GM18498 (cell line): Measurements from ENCODE around the gene KIF26B.
"Not testable (repeated sequence)": the region's sequence is repeated elsewhere in the genome, so short reads cannot be mapped to it uniquely, and the experiment has no call there.

ENCODE experiments used
- ATAC-seq: cut with Tn5 transposase; IDR thresholded peaks from one replicate; pipeline ENCODE4 v1.9.1; 2021; ENCODE audit warnings: mild to moderate bottlenecking, moderate library complexity; ENCODE audit not compliant: unreplicated experiment

The KIF26B gene

DNA sequence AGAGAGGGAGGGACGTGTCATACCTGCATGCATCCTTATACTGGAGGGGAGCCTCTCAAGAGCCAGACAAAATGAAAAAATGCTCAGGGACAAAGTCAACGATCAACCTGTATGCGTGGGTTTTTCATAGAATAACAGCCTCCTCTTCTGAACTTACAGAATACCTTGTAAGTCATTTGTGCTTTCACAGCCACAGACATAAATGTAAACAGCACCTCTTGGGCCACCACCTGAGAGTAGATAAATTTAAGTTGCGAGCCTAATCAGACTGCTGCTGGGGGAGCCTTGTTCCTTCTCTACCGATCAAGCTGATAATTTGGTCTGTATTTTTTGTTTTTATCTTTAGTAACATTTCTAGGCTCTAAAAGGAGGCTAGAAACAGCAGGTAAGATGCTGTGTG, 223.1 kb downstream of the KIF26B start:
- ATAC-seq: no peak

DNA sequence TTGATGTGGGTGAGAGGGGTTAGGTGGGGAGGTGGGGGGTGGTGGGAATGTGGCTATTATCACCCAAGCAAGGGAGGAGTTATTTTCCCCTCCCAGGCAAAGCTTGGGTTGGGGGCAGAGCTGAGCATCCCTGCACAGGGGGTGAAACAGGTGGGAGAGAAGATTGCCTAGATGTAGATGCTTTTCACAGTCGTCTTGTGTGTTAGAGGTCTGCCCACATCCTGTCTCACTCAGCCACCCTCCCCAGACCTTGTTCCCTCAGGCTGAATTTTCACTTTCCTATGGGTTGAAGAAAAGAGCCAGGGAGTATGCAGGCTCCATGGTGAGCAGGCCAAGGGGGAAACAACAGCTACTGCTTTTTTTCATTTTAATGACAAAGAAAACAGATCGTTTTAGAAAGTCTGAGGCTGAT, 223.5 kb downstream of the KIF26B start:
- peak; percentile 48 for ATAC-seq

- ATAC-seq: no peak
These were observed 224.0 kb downstream of the KIF26B start for GRCh38 chr1:245378745-245379144.

DNA sequence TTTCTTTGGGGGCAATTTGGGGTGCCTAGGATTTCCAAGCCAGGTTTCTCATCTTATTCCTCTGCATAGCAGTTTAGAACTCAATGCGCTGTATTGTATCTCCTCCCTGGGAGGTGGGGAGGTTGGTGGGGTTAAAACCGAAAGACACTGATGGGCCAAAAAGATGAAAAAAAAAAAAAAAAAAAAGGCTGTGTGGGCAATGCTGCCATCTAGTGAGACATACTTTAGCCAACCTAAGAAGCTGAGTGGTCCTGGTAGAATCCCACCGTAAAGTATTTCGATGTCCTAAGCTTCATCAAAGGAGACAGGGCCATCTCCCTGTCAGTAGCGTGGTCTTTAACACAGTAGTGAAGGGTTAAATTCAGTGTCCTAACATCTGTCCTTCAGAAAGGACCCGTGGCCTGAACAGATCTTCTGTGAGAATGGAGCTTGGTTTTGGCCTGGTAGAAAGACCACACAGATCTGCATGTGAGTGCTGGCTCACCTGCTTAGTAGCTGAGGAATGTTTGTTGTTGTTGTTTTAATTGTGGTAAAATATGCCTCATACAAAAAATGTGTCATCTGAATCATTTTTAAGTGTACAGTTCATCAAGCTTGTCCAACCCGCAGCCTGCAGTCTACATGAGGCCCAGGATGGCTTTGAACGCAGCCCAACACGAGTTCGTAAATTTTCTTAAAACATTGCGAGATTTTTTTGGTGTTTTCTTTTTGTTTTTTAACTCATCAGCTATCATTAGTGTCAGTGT, 226.2 kb downstream of the KIF26B start:
- no peak for ATAC-seq

DNA sequence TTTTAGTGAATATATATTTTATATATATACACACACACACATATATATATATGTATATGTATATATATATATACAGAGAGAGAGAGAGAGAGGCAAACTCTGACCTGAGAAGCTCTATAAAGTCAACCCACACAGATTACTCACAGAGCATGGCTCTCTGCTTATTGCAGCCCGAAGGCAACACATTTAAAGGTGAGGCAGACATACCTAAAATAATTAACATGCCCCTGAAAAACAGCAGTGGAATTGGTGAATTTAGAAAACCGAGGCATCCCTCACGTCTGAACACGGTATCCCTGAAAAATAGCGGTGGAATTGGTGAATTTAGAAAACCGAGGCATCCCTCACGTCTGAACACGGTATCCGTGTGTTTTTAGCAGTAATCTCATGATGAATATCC, 228.2 kb downstream of the KIF26B start:
- no peak for ATAC-seq

- no peak for ATAC-seq
These were observed 228.9 kb downstream of the KIF26B start for GRCh38 chr1:245383396-245384330.

- no peak for ATAC-seq
These were observed 231.6 kb downstream of the KIF26B start for GRCh38 chr1:245386297-245386971.

- ATAC-seq: no peak
These were observed 233.9 kb downstream of the KIF26B start for GRCh38 chr1:245388687-245389086.

DNA sequence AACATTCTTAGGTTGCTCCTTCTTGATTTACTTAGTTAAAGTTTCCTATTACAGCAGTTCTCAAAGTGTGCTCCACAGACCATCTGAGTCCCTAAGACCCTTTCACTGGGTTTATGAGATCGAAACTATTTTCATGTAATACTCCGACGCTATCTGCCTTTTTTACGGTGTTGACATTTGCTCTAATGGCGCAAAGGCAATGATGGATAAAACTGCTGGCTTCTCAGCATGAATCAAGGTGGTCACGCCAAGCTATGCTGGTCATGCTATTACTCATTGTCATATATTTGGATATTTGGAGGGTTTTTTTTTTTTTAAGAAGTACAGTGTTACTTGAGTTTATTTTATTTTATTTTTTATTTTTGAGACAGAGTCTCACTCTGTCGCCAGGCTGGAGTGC, 235.1 kb downstream of the KIF26B start:
- ATAC-seq: no peak

GRCh38 chr1:245390975-245391374, 236.2 kb downstream of the KIF26B start:
- ATAC-seq: no peak

- no peak for ATAC-seq
These were observed 238.9 kb downstream of the KIF26B start for GRCh38 chr1:245393694-245394093.

DNA sequence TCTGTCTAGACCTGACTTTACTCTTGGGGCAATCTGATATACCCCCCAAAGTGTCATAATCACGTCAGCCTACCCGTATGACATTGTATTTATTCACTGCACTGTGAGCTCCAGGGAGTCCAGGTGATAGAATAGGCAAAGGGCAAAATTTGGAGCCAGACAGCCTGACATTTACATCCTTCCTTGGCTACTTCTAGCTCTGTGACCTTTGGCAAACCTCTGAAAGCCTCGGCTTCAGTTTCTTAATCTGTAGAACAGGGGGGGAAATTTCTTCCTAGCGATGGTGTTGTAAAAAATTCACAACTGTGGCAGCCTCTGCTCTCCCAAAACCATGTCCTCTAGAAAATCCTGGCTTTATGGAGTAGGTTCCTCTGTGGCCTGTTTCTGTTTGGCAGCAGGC, 240.9 kb downstream of the KIF26B start:
- no peak for ATAC-seq

DNA sequence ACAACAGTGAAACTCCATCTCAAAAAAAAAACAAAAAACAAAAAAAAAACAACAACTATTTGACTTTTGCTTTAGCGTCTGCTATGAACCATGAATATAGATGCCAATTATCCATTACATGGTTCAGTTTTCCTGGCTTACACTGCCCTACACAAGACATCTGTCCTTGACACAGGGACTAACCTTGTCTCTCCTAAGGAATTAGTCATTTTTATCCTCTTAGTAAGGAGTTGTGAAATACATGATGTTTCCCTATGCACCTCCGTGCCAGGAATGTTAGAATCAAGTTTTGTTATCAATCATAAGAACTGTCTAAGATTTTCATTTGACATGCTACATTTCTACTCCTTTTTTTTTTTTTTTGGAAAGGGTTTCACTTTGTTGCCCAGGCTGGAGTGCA, 241.8 kb downstream of the KIF26B start:
- no peak for ATAC-seq

GRCh38 chr1:245397771-245398170, 243.0 kb downstream of the KIF26B start:
- no peak for ATAC-seq

DNA sequence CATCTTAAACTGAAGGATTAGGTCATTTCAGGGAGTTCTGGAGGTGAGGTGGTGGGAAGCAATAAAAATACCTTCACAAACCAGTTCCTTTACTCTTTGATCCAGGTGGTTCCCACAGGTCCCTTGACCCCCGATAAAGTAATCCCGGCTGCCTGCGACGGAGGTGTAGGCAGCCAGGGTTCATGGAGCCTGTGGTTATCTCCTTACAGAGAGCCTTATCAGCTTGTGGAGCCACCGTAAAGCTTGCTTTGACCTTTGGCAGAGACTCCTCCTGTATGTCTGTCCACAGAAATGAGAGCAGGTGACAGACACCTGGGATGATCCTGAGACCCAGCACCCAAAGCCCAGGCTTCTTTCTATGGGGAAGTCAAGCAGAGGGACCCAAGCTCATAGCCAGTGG, 243.4 kb downstream of the KIF26B start:
- ATAC-seq: no peak

DNA sequence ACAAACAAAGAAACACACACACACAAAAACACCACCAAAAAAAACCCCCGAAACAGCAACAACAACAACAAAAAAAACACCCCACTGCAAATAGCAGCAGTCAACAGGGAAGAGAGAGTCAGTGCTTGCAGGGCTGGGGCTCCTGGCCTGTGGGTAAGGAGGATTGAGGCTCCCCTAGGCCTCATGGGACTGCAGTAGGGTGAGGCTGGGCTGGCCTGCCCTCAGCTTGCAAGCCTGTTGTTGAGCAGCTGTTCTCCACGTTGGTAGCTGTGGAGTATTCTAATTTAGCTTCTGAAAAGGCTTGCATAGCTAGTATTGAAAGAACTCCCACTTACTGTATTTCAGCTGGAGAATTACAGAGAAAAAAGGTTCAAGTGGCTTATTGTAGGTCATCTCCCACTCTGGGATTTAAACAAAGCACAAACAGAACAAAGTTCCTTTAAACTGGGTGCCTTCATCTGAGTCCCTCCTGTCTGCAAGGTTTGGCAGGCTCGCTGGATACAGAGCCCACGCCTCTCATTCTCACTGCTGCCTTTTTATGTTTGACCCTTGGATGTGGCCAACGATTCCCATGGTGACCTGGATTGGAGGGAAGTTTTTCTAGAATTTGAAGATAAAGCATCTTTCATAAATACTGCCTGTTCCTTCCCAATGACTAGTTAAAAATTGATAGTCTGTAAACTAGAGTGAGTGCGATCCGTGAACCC, 247.2 kb downstream of the KIF26B start:
- ATAC-seq: no peak

- not testable (repeated sequence) for ATAC-seq
These were observed 248.2 kb downstream of the KIF26B start for GRCh38 chr1:245402998-245403397.

- no peak for ATAC-seq
These were observed 249.7 kb downstream of the KIF26B start for GRCh38 chr1:245404527-245404926.

DNA sequence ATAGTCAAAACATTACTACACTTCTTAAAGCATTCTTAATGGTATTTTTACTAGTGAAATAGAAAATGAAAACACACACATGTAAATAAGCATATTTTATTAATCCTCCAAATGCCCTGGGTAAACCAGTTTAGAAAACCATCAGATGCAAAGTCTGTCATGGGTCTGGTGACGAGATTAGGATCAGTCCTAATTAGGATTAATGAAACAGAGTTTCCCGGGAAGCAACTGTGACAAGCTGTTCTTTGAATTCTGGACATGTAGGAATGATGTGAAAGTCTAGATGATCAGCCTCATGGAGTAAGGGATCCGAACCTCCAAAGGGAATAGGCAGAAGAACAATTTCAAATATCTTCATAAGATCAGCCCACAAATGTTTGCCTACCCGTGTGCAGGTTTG, 250.2 kb downstream of the KIF26B start:
- ATAC-seq: no peak

DNA sequence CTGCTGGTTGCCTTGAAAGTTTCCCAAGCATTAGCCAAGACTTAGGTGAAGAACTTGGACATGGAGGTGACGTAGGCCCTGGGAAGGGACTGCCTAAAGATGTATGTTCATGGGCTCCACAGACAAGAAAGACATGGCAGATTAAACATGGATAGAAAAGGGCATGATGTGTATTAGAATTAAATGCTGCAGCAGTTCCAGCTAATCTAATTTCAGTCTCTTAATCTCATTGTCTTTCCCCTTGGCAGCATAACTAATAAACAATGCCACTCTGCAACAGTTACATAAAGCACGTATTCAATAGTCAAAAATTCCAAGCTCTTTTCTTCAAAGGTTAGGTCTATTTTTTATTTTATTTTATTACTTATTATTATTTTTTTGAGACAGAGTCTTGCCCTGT, 251.6 kb downstream of the KIF26B start:
- no peak for ATAC-seq

GRCh38 chr1:245407983-245408382, 253.2 kb downstream of the KIF26B start:
- ATAC-seq: no peak
